ENCODE measurements around the gene FHIT.

- no peak for TF ChIP-seq CTCF (IDR thresholded peaks at IDR 0.05)
- no peak for TF ChIP-seq POLR2A (IDR thresholded peaks at IDR 0.05)
Observed at GRCh38 chr3:60886518-60886917, 364.7 kb downstream of the FHIT start.
